Subcutaneous adipose tissue (tissue), 4 donors: ENCODE data around the gene HEATR5A. TPM values are rescaled to one million over a fixed set of nuclear protein-coding genes. Genes with fewer than 3 reads are reported as not detected.

Experiments
- CTCF ChIP-seq: fragments of 450-650 bp; IDR thresholded peaks from one replicate; pipeline ENCODE4 v1.5.1; 2016; ENCODE audit warnings: low read depth, mild to moderate bottlenecking, control low read depth, antibody characterized with exemption, moderate library complexity
- total RNA-seq, 4 donors: library from RNA; depleted of rRNA; stranded (reverse); fragments of >200 nt; gene quantifications; one replicate each; pipeline ENCODE4 v1.1.0, GENCODE V29; 2016

HEATR5A gene
- total RNA-seq, 4 donors from 2014 or later, result 27.3 to 40.6 (median 36.3) TPM

GRCh38 chr14:31269634-31270195, 150.6 kb downstream of the HEATR5A start:
- no peak for TF ChIP-seq CTCF

- no peak for TF ChIP-seq CTCF
Measured at GRCh38 chr14:31268216-31268615, 152.1 kb downstream of the HEATR5A start.

GRCh38 chr14:31266437-31267331, 153.7 kb downstream of the HEATR5A start:
- TF ChIP-seq CTCF, result no peak

GRCh38 chr14:31265701-31266398, 154.5 kb downstream of the HEATR5A start:
- no peak for TF ChIP-seq CTCF

- TF ChIP-seq CTCF, result no peak
Measured at GRCh38 chr14:31263485-31264133, 156.7 kb downstream of the HEATR5A start.

- TF ChIP-seq CTCF, result no peak
Measured at GRCh38 chr14:31261859-31262731, 158.3 kb downstream of the HEATR5A start.
